ENCODE results near the gene CEP128. TPM values are rescaled to one million over a fixed set of nuclear protein-coding genes. Genes with fewer than 3 reads are reported as not detected.
"Not testable (repeated sequence)": the region's sequence is repeated elsewhere in the genome, so short reads cannot be mapped to it uniquely, and the experiment has no call there.

Gene CEP128
- total RNA-seq, 4 donors from 2014 or later = 1.9 to 9.7 (median 4.0) TPM

GRCh38 chr14:80923368-80923767, 18.2 kb downstream of the CEP128 start:
- no peak for TF ChIP-seq EP300 (IDR thresholded peaks at IDR 0.05; ENCODE audit: low read depth)
- no peak for TF ChIP-seq POLR2A (IDR thresholded peaks at IDR 0.05)
- no peak for TF ChIP-seq POLR2AphosphoS5 (IDR thresholded peaks at IDR 0.05)
- TF ChIP-seq CTCF (IDR thresholded peaks at IDR 0.05) = no peak
- intact Hi-C loops (cut with DNase I; ENCODE audit: low total_unique reads) (no loop called here), in situ Hi-C loops (cut with MboI; ENCODE audit: low pct_ligation_motif_present in 1 of 4, low pct_unique_long_range_greater_than_20kb in 1 of 4, low sequenced_read_pairs in 3 of 4) (no loop called here)
- no peak overlapping the region for H3K4me3 ChIP-seq
- no peak for DNase-seq
- no peaks in the 10 kb centered on the region for H3K9me3 ChIP-seq
- H3K27ac ChIP-seq = no peak overlapping the region
- no peaks in the 10 kb centered on the region for H3K36me3 ChIP-seq
- H3K4me1 ChIP-seq = no peaks in the 10 kb centered on the region
- H3K27me3 ChIP-seq = no peaks in the 10 kb centered on the region

GRCh38 chr14:80919622-80920021, 21.9 kb downstream of the CEP128 start:
- H3K27me3 ChIP-seq = no peaks in the 10 kb centered on the region
- intact Hi-C loops (cut with DNase I; ENCODE audit: low total_unique reads) = no loop called here
- TF ChIP-seq POLR2AphosphoS5 (IDR thresholded peaks at IDR 0.05) = no peak
- no peak for TF ChIP-seq EP300 (IDR thresholded peaks at IDR 0.05; ENCODE audit: low read depth)
- no peak for TF ChIP-seq CTCF (IDR thresholded peaks at IDR 0.05)
- TF ChIP-seq POLR2A (IDR thresholded peaks at IDR 0.05) = no peak
- no peaks in the 10 kb centered on the region for H3K9me3 ChIP-seq
- 85 to 89% methylated on average over 3 of the region's 3 CpGs for WGBS, 2 donors (ENCODE audit: low coverage in 1 of 2)
- peaks cover 0 to 8% (median 2%) of the 10 kb centered on the region in 4 donors for H3K36me3 ChIP-seq
- DNase-seq = no peak
- H3K4me3 ChIP-seq = no peak overlapping the region
- no peak overlapping the region for H3K27ac ChIP-seq
- in situ Hi-C loops (cut with MboI; ENCODE audit: low pct_ligation_motif_present in 1 of 4, low pct_unique_long_range_greater_than_20kb in 1 of 4, low sequenced_read_pairs in 3 of 4) = no loop called here
- H3K4me1 ChIP-seq = no peaks in the 10 kb centered on the region

GRCh38 chr14:80912013-80912412, 29.5 kb downstream of the CEP128 start:
- 92 to 95% methylated on average over 2 to 11 of the region's 11 CpGs for WGBS, 2 donors (ENCODE audit: low coverage in 1 of 2)
- in situ Hi-C loops (cut with MboI; ENCODE audit: low pct_ligation_motif_present in 1 of 4, low pct_unique_long_range_greater_than_20kb in 1 of 4, low sequenced_read_pairs in 3 of 4); H3K9me3 ChIP-seq; H3K27me3 ChIP-seq; H3K36me3 ChIP-seq; DNase-seq; H3K4me1 ChIP-seq; H3K27ac ChIP-seq; H3K4me3 ChIP-seq; intact Hi-C loops (cut with DNase I; ENCODE audit: low total_unique reads): not testable (repeated sequence)

- TF ChIP-seq POLR2AphosphoS5 (IDR thresholded peaks at IDR 0.05) (no peak), POLR2A (IDR thresholded peaks at IDR 0.05) (no peak), CTCF (IDR thresholded peaks at IDR 0.05) (no peak), EP300 (IDR thresholded peaks at IDR 0.05; ENCODE audit: low read depth) (no peak)
- in situ Hi-C loops (cut with MboI; ENCODE audit: low pct_ligation_motif_present in 1 of 4, low pct_unique_long_range_greater_than_20kb in 1 of 4, low sequenced_read_pairs in 3 of 4) = no loop called here
Observed at GRCh38 chr14:80906946-80907345, 34.6 kb downstream of the CEP128 start.

GRCh38 chr14:80906336-80906735, 35.2 kb downstream of the CEP128 start:
- intact Hi-C loops (cut with DNase I; ENCODE audit: low total_unique reads) (no loop called here), in situ Hi-C loops (cut with MboI; ENCODE audit: low pct_ligation_motif_present in 1 of 4, low pct_unique_long_range_greater_than_20kb in 1 of 4, low sequenced_read_pairs in 3 of 4) (no loop called here)
- Histone ChIP-seq H3K4me3 (no peak overlapping the region), H3K27me3 (no peaks in the 10 kb centered on the region), H3K36me3 (no peaks in the 10 kb centered on the region), H3K9me3 (no peaks in the 10 kb centered on the region), H3K4me1 (no peaks in the 10 kb centered on the region), H3K27ac (no peak overlapping the region)
- TF ChIP-seq EP300 (IDR thresholded peaks at IDR 0.05; ENCODE audit: low read depth) = no peak
- TF ChIP-seq CTCF (IDR thresholded peaks at IDR 0.05) = no peak
- TF ChIP-seq POLR2A (IDR thresholded peaks at IDR 0.05) = no peak
- TF ChIP-seq POLR2AphosphoS5 (IDR thresholded peaks at IDR 0.05) = no peak
- 0 to 48% methylated on average over 1 of the region's 1 CpG for WGBS, 2 donors (ENCODE audit: low coverage in 1 of 2)
- DNase-seq = no peak

More at GRCh38 chr14:80906946-80907345, 34.6 kb downstream of the CEP128 start:
- Histone ChIP-seq H3K4me3 (no peak overlapping the region), H3K27me3 (no peaks in the 10 kb centered on the region), H3K36me3 (no peaks in the 10 kb centered on the region), H3K4me1 (no peaks in the 10 kb centered on the region), H3K9me3 (no peaks in the 10 kb centered on the region), H3K27ac (no peak overlapping the region)
- DNase-seq = no peak
- 92 to 95% methylated on average over 4 of the region's 4 CpGs for WGBS, 2 donors (ENCODE audit: low coverage in 1 of 2)
- intact Hi-C loops (cut with DNase I; ENCODE audit: low total_unique reads) = no loop called here

Measured in transverse colon (tissue), 4 donors.